Colonic mucosa (tissue), 4 donors: ENCODE measurements around the gene CNN3. TPM values are rescaled to one million over a fixed set of nuclear protein-coding genes. Genes with fewer than 3 reads are reported as not detected.

Source experiments
- DNase-seq: peaks from one replicate; pipeline ENCODE4 v3.0.0-alpha.2; 2020
- H3K27ac ChIP-seq: fragments of 200-600 bp; one replicate; pipeline ENCODE4 v1.8.0; 2021
- H3K27me3 ChIP-seq: fragments of 200-600 bp; one replicate; pipeline ENCODE4 v1.8.0; 2021
- H3K36me3 ChIP-seq: fragments of 200-600 bp; one replicate; pipeline ENCODE4 v1.8.0; 2021
- H3K4me1 ChIP-seq: fragments of 200-600 bp; one replicate; pipeline ENCODE4 v1.8.0; 2021; ENCODE audit warnings: mild to moderate bottlenecking
- H3K4me3 ChIP-seq: fragments of 200-600 bp; one replicate; pipeline ENCODE4 v1.8.0; 2021
- H3K9ac ChIP-seq, 2 donors: one replicate each; pipeline ENCODE4 v1.7.0; 2013; ENCODE audit warnings: control low read depth in 2 of 2, low read depth in 2 of 2, low read length in 2 of 2
- H3K9me3 ChIP-seq: fragments of 200-600 bp; one replicate; pipeline ENCODE4 v1.8.0; 2021
- intact Hi-C: fragments of 100-400 bp; cut with DNase I; formaldehyde crosslinking; loops from one replicate; pipeline ENCODE4 v1.14.1; 2022
- total RNA-seq, 2 donors: library from RNA; stranded (reverse); fragmentation: NEBNext Ultra II Directional in 1 of 2; extraction: Animal tissue kit (Norgen Biotek cat#: 25700) in 1 of 2; gene quantifications; one replicate each; pipeline ENCODE4 v1.2.1, GENCODE V29; 2021
- TF ChIP-seq, protein P1 (sequence below): fragments of 200-600 bp; IDR thresholded peaks from one replicate; pipeline ENCODE4 v1.8.0; 2022; ENCODE audit warnings: antibody characterized with exemption, mild to moderate bottlenecking
- donor health status: healthy.
- donor health status: DM: no; HTN: no; CAD: no.
- donor health status: DM: no; HTN: no; CAD: no.

Gene CNN3
- total RNA-seq, 2 donors from 2014 or later: 117 to 164 TPM

DNA sequence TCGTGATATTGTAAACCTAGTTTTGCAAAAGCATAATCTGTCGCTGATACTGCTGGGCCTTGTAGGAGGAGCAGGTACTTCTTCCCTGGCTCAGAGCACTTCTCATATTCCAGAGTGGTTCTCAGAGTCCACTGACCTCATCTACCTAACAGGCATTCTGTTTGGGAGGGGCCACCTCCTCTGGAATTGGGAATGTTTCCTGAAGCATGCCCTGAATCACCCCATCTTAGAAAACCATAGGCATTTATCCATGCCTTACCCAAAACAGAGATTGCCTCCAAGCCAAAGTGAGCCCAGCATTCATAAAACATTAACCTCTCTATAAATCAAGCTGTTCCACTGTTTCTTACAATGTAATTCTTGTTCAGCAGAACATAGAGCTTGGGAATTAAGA lies 71.6 kb downstream of the CNN3 start:
- Histone ChIP-seq H3K9me3 (no peaks in the 10 kb centered on the region), H3K27ac (peak overlapping the region; percentile 57), H3K36me3 (no peaks in the 10 kb centered on the region), H3K27me3 (no peaks in the 10 kb centered on the region), H3K9ac (peak overlapping the region; percentile 49 to 60), H3K4me1 (peaks cover 7% of the 10 kb centered on the region), H3K4me3 (no peak overlapping the region)
- intact Hi-C loops: loop anchor here (2.0 to 10.0 kb wide), 2 partner anchors 187 to 379 kb away; partner anchors contain the start of gene RWDD3
- peak; percentile 41 for DNase-seq
- TF ChIP-seq, protein P1, sequence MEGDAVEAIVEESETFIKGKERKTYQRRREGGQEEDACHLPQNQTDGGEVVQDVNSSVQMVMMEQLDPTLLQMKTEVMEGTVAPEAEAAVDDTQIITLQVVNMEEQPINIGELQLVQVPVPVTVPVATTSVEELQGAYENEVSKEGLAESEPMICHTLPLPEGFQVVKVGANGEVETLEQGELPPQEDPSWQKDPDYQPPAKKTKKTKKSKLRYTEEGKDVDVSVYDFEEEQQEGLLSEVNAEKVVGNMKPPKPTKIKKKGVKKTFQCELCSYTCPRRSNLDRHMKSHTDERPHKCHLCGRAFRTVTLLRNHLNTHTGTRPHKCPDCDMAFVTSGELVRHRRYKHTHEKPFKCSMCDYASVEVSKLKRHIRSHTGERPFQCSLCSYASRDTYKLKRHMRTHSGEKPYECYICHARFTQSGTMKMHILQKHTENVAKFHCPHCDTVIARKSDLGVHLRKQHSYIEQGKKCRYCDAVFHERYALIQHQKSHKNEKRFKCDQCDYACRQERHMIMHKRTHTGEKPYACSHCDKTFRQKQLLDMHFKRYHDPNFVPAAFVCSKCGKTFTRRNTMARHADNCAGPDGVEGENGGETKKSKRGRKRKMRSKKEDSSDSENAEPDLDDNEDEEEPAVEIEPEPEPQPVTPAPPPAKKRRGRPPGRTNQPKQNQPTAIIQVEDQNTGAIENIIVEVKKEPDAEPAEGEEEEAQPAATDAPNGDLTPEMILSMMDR: no peak

GRCh38 chr1:94854458-94855306 lies 72.2 kb downstream of the CNN3 start:
- no peaks in the 10 kb centered on the region for H3K27me3 ChIP-seq
- H3K9ac ChIP-seq: peak overlapping the region; percentile 49 to 60
- peak; percentile 92 for DNase-seq
- peak overlapping the region; percentile 57 for H3K27ac ChIP-seq
- H3K4me3 ChIP-seq: peak overlapping the region; percentile 23
- H3K9me3 ChIP-seq: no peaks in the 10 kb centered on the region
- peaks cover 7% of the 10 kb centered on the region for H3K4me1 ChIP-seq
- H3K36me3 ChIP-seq: no peaks in the 10 kb centered on the region
- intact Hi-C loops: loop anchor here (2.0 to 10.0 kb wide), 2 partner anchors 188 to 380 kb away; partner anchors contain the start of gene RWDD3
- TF ChIP-seq, protein P1: peak; percentile 57

DNA sequence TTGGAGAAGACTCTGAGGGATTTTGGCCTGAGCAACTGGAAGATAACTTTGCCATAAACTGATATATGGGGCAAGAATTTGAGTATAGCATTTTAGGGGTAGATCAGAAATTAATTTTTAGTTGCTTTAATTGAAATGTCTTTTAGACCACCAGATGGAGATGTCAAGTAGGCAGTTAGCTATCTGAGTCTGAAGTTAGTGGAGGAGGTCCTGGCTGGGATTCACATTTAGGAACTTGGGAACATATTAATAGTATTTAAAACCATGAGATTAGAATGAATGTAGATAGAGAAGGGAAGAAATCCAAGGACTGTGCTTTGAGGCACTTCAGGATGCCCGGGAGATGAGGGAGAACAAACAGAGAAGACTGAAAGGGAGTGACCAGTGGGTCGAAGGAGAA lies 74.1 kb downstream of the CNN3 start:
- peaks cover 7% of the 10 kb centered on the region for H3K4me1 ChIP-seq
- H3K27ac ChIP-seq: no peak overlapping the region
- TF ChIP-seq, protein P1: no peak
- H3K27me3 ChIP-seq: no peaks in the 10 kb centered on the region
- H3K36me3 ChIP-seq: no peaks in the 10 kb centered on the region
- intact Hi-C loops: loop anchor here (10.0 kb wide), 1 partner anchor 382 kb away; the partner anchor contains the start of gene RWDD3
- H3K9ac ChIP-seq: no peak overlapping the region
- H3K4me3 ChIP-seq: no peak overlapping the region
- H3K9me3 ChIP-seq: no peaks in the 10 kb centered on the region
- DNase-seq: no peak

- Histone ChIP-seq H3K36me3 (no peaks in the 10 kb centered on the region), H3K4me3 (no peak overlapping the region), H3K9ac (no peak overlapping the region), H3K27ac (no peak overlapping the region), H3K9me3 (no peaks in the 10 kb centered on the region), H3K27me3 (no peaks in the 10 kb centered on the region), H3K4me1 (peaks cover 7% of the 10 kb centered on the region)
- TF ChIP-seq, protein P1: no peak
- no peak for DNase-seq
- intact Hi-C loops: loop anchor here (10.0 kb wide), 1 partner anchor 383 kb away; the partner anchor contains the start of gene RWDD3
These were observed 75.3 kb downstream of the CNN3 start for GRCh38 chr1:94851571-94851970.

Other genes starting within 250 kb of the CNN3 start
- 10 to 100 TPM; 55.4 to 71.4 TPM for gene SLC44A3, start 106.8 kb downstream of the CNN3 start, total RNA-seq
- 10 to 100 TPM; 11.4 to 19.4 TPM for gene ALG14, start 145.8 kb upstream of the CNN3 start, total RNA-seq
- 10 to 100 TPM; 28.3 to 46.0 TPM for gene TLCD4, start 190.2 kb upstream of the CNN3 start, total RNA-seq